Panc1 (cell line): ENCODE measurements around the gene IFNL3.

Experiments used
- POLR2AphosphoS5 ChIP-seq: IDR thresholded peaks from 2 replicates; pipeline ENCODE4 v1.6.1; 2012; ENCODE audit warnings: mild to moderate bottlenecking, low read depth, low read length, moderate library complexity
- SIN3A ChIP-seq: IDR thresholded peaks from 2 replicates; pipeline ENCODE4 v1.6.1; 2012; ENCODE audit warnings: low read depth, mild to moderate bottlenecking, low read length, moderate library complexity, borderline replicate concordance; ENCODE audit not compliant: insufficient read depth
- TCF7L2 ChIP-seq: IDR thresholded peaks from 2 replicates; pipeline ENCODE4 v1.6.1; 2011; ENCODE audit warnings: mild to moderate bottlenecking, low read depth, low read length, inconsistent platforms
- TF ChIP-seq, protein P1 (sequence below): fragments of 450-650 bp; IDR thresholded peaks from 2 replicates; pipeline ENCODE4 v1.5.1; 2017; ENCODE audit warnings: mild to moderate bottlenecking
- TF ChIP-seq, protein P2 (sequence below), 2 experiments: IDR thresholded peaks; 2 replicates each; pipeline ENCODE4 v1.6.1; 2011 to 2012; ENCODE audit warnings: low read depth in 2 of 2, control low read depth in 1 of 2, low read length in 1 of 2, mild to moderate bottlenecking in 1 of 2, moderate library complexity in 1 of 2; ENCODE audit not compliant: insufficient read depth in 1 of 2

DNA sequence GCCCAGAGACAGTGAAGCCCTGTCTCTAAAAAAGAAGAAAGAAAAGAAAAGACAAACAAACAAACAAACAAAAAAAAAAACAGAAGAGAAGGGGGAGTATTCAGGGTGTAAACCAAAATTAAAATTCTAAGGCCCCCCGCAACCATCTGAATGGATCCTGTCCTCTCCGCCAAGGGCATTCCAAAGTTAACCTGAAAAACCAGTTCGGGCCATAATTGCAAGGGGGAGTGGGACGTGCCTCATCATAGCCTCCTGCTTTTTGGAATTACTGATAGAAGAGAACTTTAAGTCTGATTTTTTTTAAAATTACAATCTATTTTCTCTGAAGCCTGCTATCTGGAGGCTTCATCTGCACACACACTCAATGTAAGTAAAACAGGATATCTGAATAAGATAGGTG, 17.7 kb upstream of the IFNL3 start:
- TF ChIP-seq, protein P1, sequence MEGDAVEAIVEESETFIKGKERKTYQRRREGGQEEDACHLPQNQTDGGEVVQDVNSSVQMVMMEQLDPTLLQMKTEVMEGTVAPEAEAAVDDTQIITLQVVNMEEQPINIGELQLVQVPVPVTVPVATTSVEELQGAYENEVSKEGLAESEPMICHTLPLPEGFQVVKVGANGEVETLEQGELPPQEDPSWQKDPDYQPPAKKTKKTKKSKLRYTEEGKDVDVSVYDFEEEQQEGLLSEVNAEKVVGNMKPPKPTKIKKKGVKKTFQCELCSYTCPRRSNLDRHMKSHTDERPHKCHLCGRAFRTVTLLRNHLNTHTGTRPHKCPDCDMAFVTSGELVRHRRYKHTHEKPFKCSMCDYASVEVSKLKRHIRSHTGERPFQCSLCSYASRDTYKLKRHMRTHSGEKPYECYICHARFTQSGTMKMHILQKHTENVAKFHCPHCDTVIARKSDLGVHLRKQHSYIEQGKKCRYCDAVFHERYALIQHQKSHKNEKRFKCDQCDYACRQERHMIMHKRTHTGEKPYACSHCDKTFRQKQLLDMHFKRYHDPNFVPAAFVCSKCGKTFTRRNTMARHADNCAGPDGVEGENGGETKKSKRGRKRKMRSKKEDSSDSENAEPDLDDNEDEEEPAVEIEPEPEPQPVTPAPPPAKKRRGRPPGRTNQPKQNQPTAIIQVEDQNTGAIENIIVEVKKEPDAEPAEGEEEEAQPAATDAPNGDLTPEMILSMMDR = no peak
- TF ChIP-seq, protein P2, sequence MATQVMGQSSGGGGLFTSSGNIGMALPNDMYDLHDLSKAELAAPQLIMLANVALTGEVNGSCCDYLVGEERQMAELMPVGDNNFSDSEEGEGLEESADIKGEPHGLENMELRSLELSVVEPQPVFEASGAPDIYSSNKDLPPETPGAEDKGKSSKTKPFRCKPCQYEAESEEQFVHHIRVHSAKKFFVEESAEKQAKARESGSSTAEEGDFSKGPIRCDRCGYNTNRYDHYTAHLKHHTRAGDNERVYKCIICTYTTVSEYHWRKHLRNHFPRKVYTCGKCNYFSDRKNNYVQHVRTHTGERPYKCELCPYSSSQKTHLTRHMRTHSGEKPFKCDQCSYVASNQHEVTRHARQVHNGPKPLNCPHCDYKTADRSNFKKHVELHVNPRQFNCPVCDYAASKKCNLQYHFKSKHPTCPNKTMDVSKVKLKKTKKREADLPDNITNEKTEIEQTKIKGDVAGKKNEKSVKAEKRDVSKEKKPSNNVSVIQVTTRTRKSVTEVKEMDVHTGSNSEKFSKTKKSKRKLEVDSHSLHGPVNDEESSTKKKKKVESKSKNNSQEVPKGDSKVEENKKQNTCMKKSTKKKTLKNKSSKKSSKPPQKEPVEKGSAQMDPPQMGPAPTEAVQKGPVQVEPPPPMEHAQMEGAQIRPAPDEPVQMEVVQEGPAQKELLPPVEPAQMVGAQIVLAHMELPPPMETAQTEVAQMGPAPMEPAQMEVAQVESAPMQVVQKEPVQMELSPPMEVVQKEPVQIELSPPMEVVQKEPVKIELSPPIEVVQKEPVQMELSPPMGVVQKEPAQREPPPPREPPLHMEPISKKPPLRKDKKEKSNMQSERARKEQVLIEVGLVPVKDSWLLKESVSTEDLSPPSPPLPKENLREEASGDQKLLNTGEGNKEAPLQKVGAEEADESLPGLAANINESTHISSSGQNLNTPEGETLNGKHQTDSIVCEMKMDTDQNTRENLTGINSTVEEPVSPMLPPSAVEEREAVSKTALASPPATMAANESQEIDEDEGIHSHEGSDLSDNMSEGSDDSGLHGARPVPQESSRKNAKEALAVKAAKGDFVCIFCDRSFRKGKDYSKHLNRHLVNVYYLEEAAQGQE (IDR thresholded peaks at IDR 0.05; ENCODE audit: insufficient read depth in 1 of 2, low read depth in 2 of 2, low read length in 1 of 2) = no peak
- TF ChIP-seq POLR2AphosphoS5 (no peak), SIN3A (no peak), TCF7L2 (no peak)
